ENCODE results near the gene CRIP2.

DNA sequence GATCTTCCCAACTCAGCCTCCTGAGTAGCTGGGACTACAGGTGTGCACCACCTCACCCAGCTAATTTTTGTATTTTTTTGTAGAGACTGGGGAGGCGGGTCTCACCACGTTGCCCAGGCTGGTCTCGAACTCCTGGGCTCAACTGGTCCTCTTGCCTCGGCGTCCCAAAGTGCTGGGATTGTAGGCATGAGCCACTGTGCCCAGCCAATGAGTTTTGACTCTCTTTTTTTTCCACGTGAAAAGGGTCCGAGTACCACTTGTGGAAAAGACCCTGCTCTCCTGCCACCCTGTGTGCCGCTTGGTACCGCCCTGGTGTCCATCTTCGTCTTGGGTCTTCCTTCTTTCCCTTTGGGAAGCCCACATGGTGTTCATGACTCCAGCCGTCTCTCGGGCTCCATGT lies 34.0 kb downstream of the CRIP2 start:
- TF ChIP-seq JUND (IDR thresholded peaks at IDR 0.05) (no peak), TAF1 (conservative IDR thresholded peaks at IDR 0.05) (no peak), GABPA (IDR thresholded peaks at IDR 0.05 in 1 of 2, conservative IDR thresholded peaks at IDR 0.05 in 1 of 2) (no peak), FOXA2 (IDR thresholded peaks at IDR 0.05) (no peak)
- TF ChIP-seq, protein P1, sequence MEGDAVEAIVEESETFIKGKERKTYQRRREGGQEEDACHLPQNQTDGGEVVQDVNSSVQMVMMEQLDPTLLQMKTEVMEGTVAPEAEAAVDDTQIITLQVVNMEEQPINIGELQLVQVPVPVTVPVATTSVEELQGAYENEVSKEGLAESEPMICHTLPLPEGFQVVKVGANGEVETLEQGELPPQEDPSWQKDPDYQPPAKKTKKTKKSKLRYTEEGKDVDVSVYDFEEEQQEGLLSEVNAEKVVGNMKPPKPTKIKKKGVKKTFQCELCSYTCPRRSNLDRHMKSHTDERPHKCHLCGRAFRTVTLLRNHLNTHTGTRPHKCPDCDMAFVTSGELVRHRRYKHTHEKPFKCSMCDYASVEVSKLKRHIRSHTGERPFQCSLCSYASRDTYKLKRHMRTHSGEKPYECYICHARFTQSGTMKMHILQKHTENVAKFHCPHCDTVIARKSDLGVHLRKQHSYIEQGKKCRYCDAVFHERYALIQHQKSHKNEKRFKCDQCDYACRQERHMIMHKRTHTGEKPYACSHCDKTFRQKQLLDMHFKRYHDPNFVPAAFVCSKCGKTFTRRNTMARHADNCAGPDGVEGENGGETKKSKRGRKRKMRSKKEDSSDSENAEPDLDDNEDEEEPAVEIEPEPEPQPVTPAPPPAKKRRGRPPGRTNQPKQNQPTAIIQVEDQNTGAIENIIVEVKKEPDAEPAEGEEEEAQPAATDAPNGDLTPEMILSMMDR (IDR thresholded peaks at IDR 0.05; ENCODE audit: low read depth, low read length, missing input control), result no peak
- TF ChIP-seq, protein P2, sequence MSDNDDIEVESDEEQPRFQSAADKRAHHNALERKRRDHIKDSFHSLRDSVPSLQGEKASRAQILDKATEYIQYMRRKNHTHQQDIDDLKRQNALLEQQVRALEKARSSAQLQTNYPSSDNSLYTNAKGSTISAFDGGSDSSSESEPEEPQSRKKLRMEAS (IDR thresholded peaks at IDR 0.05), result no peak
- TF ChIP-seq, protein P3, sequence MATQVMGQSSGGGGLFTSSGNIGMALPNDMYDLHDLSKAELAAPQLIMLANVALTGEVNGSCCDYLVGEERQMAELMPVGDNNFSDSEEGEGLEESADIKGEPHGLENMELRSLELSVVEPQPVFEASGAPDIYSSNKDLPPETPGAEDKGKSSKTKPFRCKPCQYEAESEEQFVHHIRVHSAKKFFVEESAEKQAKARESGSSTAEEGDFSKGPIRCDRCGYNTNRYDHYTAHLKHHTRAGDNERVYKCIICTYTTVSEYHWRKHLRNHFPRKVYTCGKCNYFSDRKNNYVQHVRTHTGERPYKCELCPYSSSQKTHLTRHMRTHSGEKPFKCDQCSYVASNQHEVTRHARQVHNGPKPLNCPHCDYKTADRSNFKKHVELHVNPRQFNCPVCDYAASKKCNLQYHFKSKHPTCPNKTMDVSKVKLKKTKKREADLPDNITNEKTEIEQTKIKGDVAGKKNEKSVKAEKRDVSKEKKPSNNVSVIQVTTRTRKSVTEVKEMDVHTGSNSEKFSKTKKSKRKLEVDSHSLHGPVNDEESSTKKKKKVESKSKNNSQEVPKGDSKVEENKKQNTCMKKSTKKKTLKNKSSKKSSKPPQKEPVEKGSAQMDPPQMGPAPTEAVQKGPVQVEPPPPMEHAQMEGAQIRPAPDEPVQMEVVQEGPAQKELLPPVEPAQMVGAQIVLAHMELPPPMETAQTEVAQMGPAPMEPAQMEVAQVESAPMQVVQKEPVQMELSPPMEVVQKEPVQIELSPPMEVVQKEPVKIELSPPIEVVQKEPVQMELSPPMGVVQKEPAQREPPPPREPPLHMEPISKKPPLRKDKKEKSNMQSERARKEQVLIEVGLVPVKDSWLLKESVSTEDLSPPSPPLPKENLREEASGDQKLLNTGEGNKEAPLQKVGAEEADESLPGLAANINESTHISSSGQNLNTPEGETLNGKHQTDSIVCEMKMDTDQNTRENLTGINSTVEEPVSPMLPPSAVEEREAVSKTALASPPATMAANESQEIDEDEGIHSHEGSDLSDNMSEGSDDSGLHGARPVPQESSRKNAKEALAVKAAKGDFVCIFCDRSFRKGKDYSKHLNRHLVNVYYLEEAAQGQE (IDR thresholded peaks at IDR 0.05), result no peak

All from liver (tissue), 3 donors.